K562 (cell line): ENCODE data around the gene CPE. TPM values are rescaled to one million over a fixed set of nuclear protein-coding genes. Genes with fewer than 3 reads are reported as not detected.
A peak's percentile ranks its signal among the peaks of the same experiment; 100 is the strongest.

ENCODE experiments used
- DEAF1 ChIP-seq: fragments of 450-650 bp; formaldehyde crosslinking; IDR thresholded peaks from 2 replicates; pipeline ENCODE4 v1.4.0; 2020; ENCODE audit warnings: mild to moderate bottlenecking, moderate library complexity
- DPF2 ChIP-seq: fragments of 450-650 bp; IDR thresholded peaks from 2 replicates; pipeline ENCODE4 v1.6.1; 2016
- KDM2B ChIP-seq: fragments of 250-450 bp; sonication (Bioruptor Pico); IDR thresholded peaks from 2 replicates; pipeline ENCODE4 v1.8.0; 2021; ENCODE audit warnings: mild to moderate bottlenecking, moderate library complexity
- NCOA6 ChIP-seq: fragments of 450-650 bp; IDR thresholded peaks from 2 replicates; pipeline ENCODE4 v1.6.1; 2017; ENCODE audit warnings: mild to moderate bottlenecking
- NKRF ChIP-seq: fragments of 450-650 bp; IDR thresholded peaks from 2 replicates; pipeline ENCODE4 v1.6.1; 2016; ENCODE audit warnings: borderline replicate concordance
- NR0B1 ChIP-seq: fragments of 450-650 bp; IDR thresholded peaks from one replicate; pipeline ENCODE4 v1.6.1; 2018; ENCODE audit warnings: mild to moderate bottlenecking, moderate library complexity; ENCODE audit not compliant: partially characterized antibody
- PBX2 ChIP-seq, 2 experiments: IDR thresholded peaks in 1 of 2; conservative IDR thresholded peaks in 1 of 2; 2 replicates each; pipeline ENCODE4 v1.6.1; 2016; ENCODE audit warnings: low read depth in 2 of 2, mild to moderate bottlenecking in 1 of 2, missing compliant biosample characterization in 1 of 2, missing genetic modification characterization in 1 of 2, moderate library complexity in 1 of 2
- POLR2AphosphoS5 ChIP-seq: IDR thresholded peaks from 2 replicates; pipeline ENCODE4 v1.6.1; 2011; ENCODE audit warnings: mild to moderate bottlenecking, low read depth, low read length, moderate library complexity; ENCODE audit not compliant: control insufficient read depth, insufficient read depth
- POU5F1 ChIP-seq: fragments of 150-350 bp; IDR thresholded peaks from 2 replicates; pipeline ENCODE4 v1.6.1; 2014; ENCODE audit warnings: borderline replicate concordance, low read length, low read depth, mild to moderate bottlenecking; ENCODE audit not compliant: partially characterized antibody
- RAD21 ChIP-seq, 2 experiments: fragments of 250-450 bp in 1 of 2; fragments of 450-650 bp in 1 of 2; sonication (Bioruptor Pico) in 1 of 2; formaldehyde crosslinking in 1 of 2; IDR thresholded peaks in 1 of 2; conservative IDR thresholded peaks in 1 of 2; 2 replicates each; pipeline versions ENCODE4 v1.4.0 to v1.8.0; 2020 to 2022; ENCODE audit warnings: mild to moderate bottlenecking in 2 of 2, moderate library complexity in 1 of 2
- RFX5 ChIP-seq: IDR thresholded peaks from 2 replicates; pipeline ENCODE4 v1.6.1; 2011; ENCODE audit warnings: low read depth, mild to moderate bottlenecking, improper control_type of control experiment, low read length
- SMAD1 ChIP-seq: fragments of 150-350 bp; IDR thresholded peaks from 2 replicates; pipeline ENCODE4 v1.6.1; 2014; ENCODE audit warnings: low read length, low read depth; ENCODE audit not compliant: partially characterized antibody
- TAF1 ChIP-seq: IDR thresholded peaks from 2 replicates; pipeline ENCODE4 v1.6.1; 2011; ENCODE audit warnings: mild to moderate bottlenecking, low read length, moderate library complexity; ENCODE audit not compliant: insufficient read depth, control insufficient read depth, severe bottlenecking; ENCODE audit errors: extremely low read depth
- ZFP30 ChIP-seq: fragments of 250-450 bp; sonication (Bioruptor Pico); IDR thresholded peaks from 2 replicates; pipeline ENCODE4 v1.8.0; 2022; ENCODE audit warnings: moderate library complexity, mild to moderate bottlenecking, inconsistent platforms, borderline replicate concordance
- ZNF12 ChIP-seq: sonication (generic); formaldehyde crosslinking; IDR thresholded peaks from 2 replicates; pipeline ENCODE4 v1.4.0; 2020; ENCODE audit warnings: mild to moderate bottlenecking, missing genetic modification reagents
- ZNF197 ChIP-seq: fragments of 200-800 bp; sonication (Bioruptor generic); IDR thresholded peaks from 2 replicates; pipeline ENCODE4 v1.6.1; 2016; ENCODE audit warnings: low read depth, missing genetic modification characterization, missing compliant biosample characterization
- ZNF3 ChIP-seq: fragments of 250-450 bp; sonication (Bioruptor Pico); IDR thresholded peaks from 2 replicates; pipeline ENCODE4 v1.5.0; 2021; ENCODE audit warnings: mild to moderate bottlenecking, moderate library complexity
- polyA plus RNA-seq, 8 experiments: library from polyadenylated mRNA; depleted of rRNA in 4 of 8; stranded (reverse) in 5 of 8; unstranded in 3 of 8; fragments of >200 nt; fragmentation: Nextera tagmentation in 2 of 8; fragmentation: Illumina TruSeq in 1 of 8; extraction: Ambion mirVana in 2 of 8; extraction: Trizol in 1 of 8; gene quantifications; 2 replicates each; pipeline versions ENCODE4 v1.2.1 to v1.2.3, GENCODE V29; 2011 to 2014; ENCODE audit warnings: inconsistent platforms in 1 of 8, missing spikeins in 1 of 8
- total RNA-seq, 7 experiments: library from RNA; depleted of rRNA in 6 of 7; stranded (reverse); fragments of >200 nt in 6 of 7; fragmentation: Illumina TruSeq in 2 of 7; extraction: Trizol in 2 of 7; gene quantifications; 2 replicates each; pipeline versions ENCODE4 v1.2.1 to v1.2.3, GENCODE V29; 2011 to 2021; ENCODE audit warnings: low replicate concordance in 1 of 7

The CPE gene
- total and polyA plus RNA-seq, 9 of the 15 experiments (the other 6 are each of a cell fraction or from before 2014, with no cell fraction given), result 0.04 to 0.16 (median 0.06) TPM; not detected in 4

GRCh38 chr4:165476214-165477098, 97.6 kb downstream of the CPE start (continued):
- TF ChIP-seq SMAD1, result peak; percentile 63
- TF ChIP-seq POU5F1, result no peak
- peak; percentile 23 for TF ChIP-seq TAF1
- no peak for TF ChIP-seq PBX2 (CRISPR knock-in tag; IDR thresholded peaks at IDR 0.05; ENCODE audit: low read depth)
- TF ChIP-seq PBX2 (tag; conservative IDR thresholded peaks at IDR 0.05; ENCODE audit: low read depth), result 0 out of 2 replicates have a peak, but pooled peaks have one; percentile 34
- no peak for TF ChIP-seq ZNF12 (CRISPR knock-in tag)
- TF ChIP-seq ZNF197 (CRISPR knock-in tag), result 0 out of 2 replicates have a peak, but pooled peaks have one; percentile 63
- peak; percentile 64 for TF ChIP-seq POLR2AphosphoS5
- peak in 1 of 2 experiments; percentile 16; a peak in 2 of 4 replicates for TF ChIP-seq RAD21 (CRISPR knock-in tag; conservative IDR thresholded peaks at IDR 0.05 in 1 of 2, IDR thresholded peaks at IDR 0.05 in 1 of 2)
- no peak for TF ChIP-seq ZFP30 (CRISPR knock-in tag)
- TF ChIP-seq NKRF, result no peak
- TF ChIP-seq KDM2B (CRISPR knock-in tag), result no peak
- peak; percentile 96 for TF ChIP-seq DPF2
- no peak for TF ChIP-seq RFX5
- no peak for TF ChIP-seq ZNF3 (CRISPR knock-in tag)
- TF ChIP-seq NCOA6, result no peak
- no peak for TF ChIP-seq DEAF1
- no peak for TF ChIP-seq NR0B1
